Tibial nerve (tissue), 4 donors: Measurements from ENCODE around the gene CMKLR1. TPM values are rescaled to one million over a fixed set of nuclear protein-coding genes. Genes with fewer than 3 reads are reported as not detected.

Experiments
- DNase-seq, 2 donors: peaks; one replicate each; pipeline ENCODE4 v3.0.0-alpha.2; 2019; ENCODE audit warnings: low spot score in 2 of 2
- H3K27ac ChIP-seq, 4 donors: fragments of 200-600 bp; sonication (generic) in 3 of 4; one replicate each; pipeline ENCODE4 v1.5.1; 2017 to 2019; ENCODE audit warnings: mild to moderate bottlenecking in 1 of 4
- H3K27me3 ChIP-seq, 2 donors: fragments of 200-600 bp; sonication (generic) in 1 of 2; one replicate each; pipeline versions ENCODE4 v1.5.1 to v1.6.0; 2017 to 2019
- H3K36me3 ChIP-seq, 3 donors: fragments of 200-600 bp; sonication (generic); one replicate each; pipeline ENCODE4 v1.5.1; 2018 to 2019
- H3K4me1 ChIP-seq, 4 donors: fragments of 200-600 bp; sonication (generic) in 3 of 4; one replicate each; pipeline ENCODE4 v1.5.1; 2017 to 2019
- H3K4me3 ChIP-seq, 4 donors: fragments of 200-600 bp; sonication (generic) in 3 of 4; one replicate each; pipeline ENCODE4 v1.5.1; 2017 to 2019; ENCODE audit warnings: mild to moderate bottlenecking in 1 of 4, moderate library complexity in 1 of 4
- H3K9me3 ChIP-seq, 4 donors: fragments of 200-600 bp; sonication (generic) in 3 of 4; one replicate each; pipeline ENCODE4 v1.5.1; 2017 to 2019
- EP300 ChIP-seq, 2 donors: sonication (generic); formaldehyde crosslinking; IDR thresholded peaks; one replicate each; pipeline ENCODE4 v1.6.1; 2017; ENCODE audit warnings: antibody characterized with exemption in 2 of 2, mild to moderate bottlenecking in 1 of 2
- POLR2A ChIP-seq, 2 donors: fragments of 450-650 bp; IDR thresholded peaks; one replicate each; pipeline ENCODE4 v1.6.1; 2017; ENCODE audit warnings: antibody characterized with exemption in 2 of 2, mild to moderate bottlenecking in 2 of 2, moderate library complexity in 2 of 2
- WGBS, 2 donors: methylation state at CpG; one replicate each; pipeline ENCODE4 v1.1.5; 2018; 5-methylcytosine and 5-hydroxymethylcytosine counted together
- total RNA-seq, 4 donors: library from RNA; depleted of rRNA; stranded (reverse); fragments of >200 nt; gene quantifications; one replicate each; pipeline ENCODE4 v1.1.0, GENCODE V29; 2016
- TF ChIP-seq, protein P1 (sequence below), 5 experiments: fragments of 200-600 bp in 3 of 5; fragments of 450-650 bp in 2 of 5; sonication (generic) in 3 of 5; IDR thresholded peaks; one replicate each; pipeline ENCODE4 v1.5.1; 2016 to 2019; ENCODE audit warnings: antibody characterized with exemption in 5 of 5, mild to moderate bottlenecking in 3 of 5, moderate library complexity in 2 of 5

The CMKLR1 gene
- total RNA-seq, 4 donors from 2014 or later, result 7.1 to 23.2 (median 18.8) TPM

DNA sequence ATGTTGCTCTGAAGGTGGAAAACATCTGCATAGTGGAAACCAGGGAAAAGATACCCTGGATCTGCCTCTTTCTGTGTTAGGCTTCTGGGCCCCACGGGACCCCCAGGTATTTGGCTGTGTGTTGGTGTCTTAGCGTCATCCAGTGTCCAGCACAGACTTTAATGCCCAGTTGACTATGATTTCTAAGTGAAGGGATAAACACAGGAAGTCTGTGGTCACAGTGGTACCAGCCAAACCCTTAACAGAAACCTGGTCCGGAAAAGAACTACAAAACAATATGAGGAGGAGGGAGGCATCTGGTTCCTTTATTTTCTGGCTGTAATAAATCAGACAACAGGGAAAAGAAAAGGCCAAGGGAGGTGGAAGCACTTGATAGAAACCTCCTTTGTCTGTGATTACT lies 56.4 kb downstream of the CMKLR1 start:
- no peak overlapping the region for H3K4me3 ChIP-seq
- H3K4me1 ChIP-seq, result no peaks in the 10 kb centered on the region
- 59 to 67% methylated on average over 3 of the region's 3 CpGs for WGBS, 2 donors
- TF ChIP-seq EP300 (IDR thresholded peaks at IDR 0.05), result peak in 1 of 2 donors; percentile 18
- TF ChIP-seq, protein P1, sequence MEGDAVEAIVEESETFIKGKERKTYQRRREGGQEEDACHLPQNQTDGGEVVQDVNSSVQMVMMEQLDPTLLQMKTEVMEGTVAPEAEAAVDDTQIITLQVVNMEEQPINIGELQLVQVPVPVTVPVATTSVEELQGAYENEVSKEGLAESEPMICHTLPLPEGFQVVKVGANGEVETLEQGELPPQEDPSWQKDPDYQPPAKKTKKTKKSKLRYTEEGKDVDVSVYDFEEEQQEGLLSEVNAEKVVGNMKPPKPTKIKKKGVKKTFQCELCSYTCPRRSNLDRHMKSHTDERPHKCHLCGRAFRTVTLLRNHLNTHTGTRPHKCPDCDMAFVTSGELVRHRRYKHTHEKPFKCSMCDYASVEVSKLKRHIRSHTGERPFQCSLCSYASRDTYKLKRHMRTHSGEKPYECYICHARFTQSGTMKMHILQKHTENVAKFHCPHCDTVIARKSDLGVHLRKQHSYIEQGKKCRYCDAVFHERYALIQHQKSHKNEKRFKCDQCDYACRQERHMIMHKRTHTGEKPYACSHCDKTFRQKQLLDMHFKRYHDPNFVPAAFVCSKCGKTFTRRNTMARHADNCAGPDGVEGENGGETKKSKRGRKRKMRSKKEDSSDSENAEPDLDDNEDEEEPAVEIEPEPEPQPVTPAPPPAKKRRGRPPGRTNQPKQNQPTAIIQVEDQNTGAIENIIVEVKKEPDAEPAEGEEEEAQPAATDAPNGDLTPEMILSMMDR (IDR thresholded peaks at IDR 0.05), result no peak
- no peaks in the 10 kb centered on the region for H3K9me3 ChIP-seq
- H3K36me3 ChIP-seq, result no peaks in the 10 kb centered on the region
- H3K27ac ChIP-seq, result no peak overlapping the region
- DNase-seq, result no peak
- no peaks in the 10 kb centered on the region for H3K27me3 ChIP-seq

DNA sequence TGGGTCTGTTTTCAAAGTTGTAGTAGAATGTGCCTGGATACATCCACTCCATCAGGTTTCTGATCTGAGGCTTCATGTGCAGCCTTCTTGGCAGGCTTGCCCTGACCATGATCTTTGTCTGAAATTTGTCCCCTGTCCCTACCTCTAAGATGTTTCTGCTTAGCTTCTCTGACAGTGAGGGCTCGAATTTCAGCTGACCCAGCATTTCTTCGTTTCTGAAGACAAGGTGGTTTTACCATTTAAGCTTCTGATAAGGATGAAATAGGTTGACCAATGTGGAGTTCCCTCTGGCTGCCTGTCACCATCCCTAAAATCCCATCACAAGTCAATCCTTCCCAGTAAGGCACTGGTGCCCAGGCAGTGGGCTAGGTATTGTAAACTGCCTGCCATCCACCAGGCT lies 57.0 kb downstream of the CMKLR1 start:
- no peaks in the 10 kb centered on the region for H3K27me3 ChIP-seq
- TF ChIP-seq POLR2A (IDR thresholded peaks at IDR 0.05), result no peak
- TF ChIP-seq EP300 (IDR thresholded peaks at IDR 0.05), result no peak
- TF ChIP-seq, protein P1 (IDR thresholded peaks at IDR 0.05), result no peak
- no peaks in the 10 kb centered on the region for H3K4me1 ChIP-seq
- WGBS, 2 donors, result 39 to 44% methylated on average over 2 of the region's 2 CpGs
- no peaks in the 10 kb centered on the region for H3K9me3 ChIP-seq
- no peak overlapping the region for H3K4me3 ChIP-seq
- no peak for DNase-seq
- H3K27ac ChIP-seq, result no peak overlapping the region
- H3K36me3 ChIP-seq, result no peaks in the 10 kb centered on the region

DNA sequence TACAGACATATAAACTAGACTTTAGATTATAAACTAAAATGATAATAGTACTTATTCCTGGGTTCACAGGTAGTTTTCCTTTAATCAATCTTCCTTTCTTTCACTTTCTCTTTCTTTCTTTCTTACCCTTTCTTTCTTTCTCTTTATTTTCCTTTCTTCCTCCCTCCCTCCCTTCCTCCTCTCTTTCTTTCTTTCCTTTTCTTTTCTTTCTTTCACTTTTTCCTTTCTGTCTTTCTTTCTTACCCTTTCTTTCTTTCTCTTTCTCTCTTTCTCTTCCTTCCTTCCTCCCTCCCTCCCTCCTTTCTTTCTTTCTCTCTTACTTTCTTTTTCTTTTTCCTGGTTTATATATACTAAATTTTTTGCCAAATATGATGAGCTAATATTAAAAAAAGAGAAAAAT lies 61.5 kb downstream of the CMKLR1 start:
- Histone ChIP-seq H3K27me3 (no peaks in the 10 kb centered on the region), H3K4me1 (no peaks in the 10 kb centered on the region), H3K4me3 (no peak overlapping the region), H3K9me3 (peaks cover 0 to 4% (median 0%) of the 10 kb centered on the region in 4 donors), H3K36me3 (no peaks in the 10 kb centered on the region), H3K27ac (no peak overlapping the region)
- TF ChIP-seq POLR2A (IDR thresholded peaks at IDR 0.05), result no peak
- TF ChIP-seq, protein P1 (IDR thresholded peaks at IDR 0.05), result no peak
- TF ChIP-seq EP300 (IDR thresholded peaks at IDR 0.05), result no peak
- no peak for DNase-seq

DNA sequence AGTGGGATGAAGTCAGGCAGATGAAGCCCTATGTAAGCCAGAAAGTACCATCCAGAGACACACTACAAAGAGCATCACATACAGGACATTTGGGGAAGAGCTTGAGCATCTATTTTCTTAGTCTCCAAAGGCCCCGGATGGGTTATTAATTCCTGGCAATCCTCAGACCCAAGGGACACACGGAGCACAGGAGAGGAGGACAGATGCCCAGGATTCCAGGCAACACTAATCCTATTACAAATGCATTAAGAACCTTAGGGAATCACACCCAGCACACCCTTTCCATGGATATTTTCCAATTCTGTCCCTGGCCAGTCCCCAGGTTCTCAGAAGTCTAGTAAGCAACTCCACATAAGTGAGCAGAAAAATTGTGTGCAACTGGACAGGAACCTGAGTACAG lies 65.9 kb downstream of the CMKLR1 start:
- TF ChIP-seq EP300 (IDR thresholded peaks at IDR 0.05) (no peak), POLR2A (IDR thresholded peaks at IDR 0.05) (no peak)
- TF ChIP-seq, protein P1 (IDR thresholded peaks at IDR 0.05), result no peak
- H3K4me1 ChIP-seq, result no peaks in the 10 kb centered on the region
- no peaks in the 10 kb centered on the region for H3K36me3 ChIP-seq
- 58 to 69% methylated on average over 2 of the region's 2 CpGs for whole genome bisulfite sequencing, 2 donors
- H3K27me3 ChIP-seq, result no peaks in the 10 kb centered on the region
- DNase-seq, result no peak
- H3K9me3 ChIP-seq, result peaks cover 0 to 6% (median 0%) of the 10 kb centered on the region in 4 donors
- no peak overlapping the region for H3K4me3 ChIP-seq
- no peak overlapping the region for H3K27ac ChIP-seq

DNA sequence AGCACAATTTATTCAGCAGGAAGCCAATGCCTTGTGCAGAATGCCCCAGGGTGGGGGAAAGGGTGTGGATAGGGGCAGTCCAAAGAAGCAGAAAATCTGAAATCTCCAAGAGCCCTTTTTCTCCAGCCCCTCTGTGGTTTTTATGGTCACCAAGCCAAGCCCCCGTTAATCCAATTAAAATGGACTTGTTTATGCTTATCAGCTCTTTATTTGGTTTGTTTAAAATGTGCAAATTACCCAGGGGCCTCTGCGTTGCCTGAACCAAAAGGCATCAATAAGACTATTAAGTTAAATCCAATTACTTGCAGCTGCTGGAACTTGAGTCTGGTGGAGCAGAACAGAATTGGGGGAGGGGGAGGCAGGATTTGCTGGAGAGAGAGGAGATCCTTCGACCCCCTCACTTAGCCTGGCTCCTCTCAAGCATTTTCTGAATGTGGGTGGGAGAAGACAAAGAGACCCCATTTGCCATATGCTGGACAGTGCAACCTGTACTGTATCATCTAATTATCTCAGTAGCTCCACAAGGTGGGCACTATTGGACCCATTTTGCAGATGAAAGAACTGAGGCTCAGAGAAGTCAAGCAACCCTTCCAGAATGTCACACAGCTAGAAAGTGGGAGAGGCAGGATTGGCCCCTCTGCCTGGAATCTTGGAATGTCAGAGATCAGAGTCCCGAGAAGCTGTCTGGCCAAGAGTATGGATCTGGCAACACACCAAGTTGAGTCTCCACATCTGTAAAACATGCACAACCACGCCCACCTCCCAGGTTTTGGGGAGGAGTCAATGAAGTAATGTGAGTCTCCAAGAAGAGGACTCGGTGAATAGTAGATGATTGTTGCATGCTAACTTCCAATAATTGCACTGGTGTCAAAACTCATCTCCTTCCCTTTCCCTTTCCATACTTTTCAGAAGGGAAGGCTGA lies 66.9 kb downstream of the CMKLR1 start:
- Histone ChIP-seq H3K4me1 (no peaks in the 10 kb centered on the region), H3K27ac (no peak overlapping the region), H3K9me3 (peaks cover 0 to 6% (median 0%) of the 10 kb centered on the region in 4 donors), H3K27me3 (no peaks in the 10 kb centered on the region), H3K36me3 (no peaks in the 10 kb centered on the region), H3K4me3 (no peak overlapping the region)
- no peak for DNase-seq
- TF ChIP-seq EP300 (IDR thresholded peaks at IDR 0.05) (no peak), POLR2A (IDR thresholded peaks at IDR 0.05) (no peak)
- TF ChIP-seq, protein P1 (IDR thresholded peaks at IDR 0.05), result no peak
- 43% methylated on average over 6 of the region's 6 CpGs for WGBS, 2 donors
